ENCODE measurements around the gene SMC1B.

The SMC1B gene

GRCh38 chr22:45456811-45457210 lies 43.4 kb upstream of the SMC1B start:
- H3K4me3 ChIP-seq (replicated peaks; ENCODE audit: low read depth, low read length), result no peak overlapping the region
- DNase-seq (ENCODE audit: extremely low read depth, low read depth), result no peak
- TF ChIP-seq CTCF (IDR thresholded peaks at IDR 0.05; ENCODE audit: low read depth, low read length, missing control alignments), result no peak

- H3K4me3 ChIP-seq (replicated peaks; ENCODE audit: low read depth, low read length), result no peak overlapping the region; the same call in 1 of the 2 replicates
- TF ChIP-seq CTCF (IDR thresholded peaks at IDR 0.05; ENCODE audit: low read depth, low read length, missing control alignments), result no peak
- DNase-seq (ENCODE audit: extremely low read depth, low read depth), result no peak
These were observed 42.2 kb upstream of the SMC1B start for GRCh38 chr22:45455621-45456020.

DNA sequence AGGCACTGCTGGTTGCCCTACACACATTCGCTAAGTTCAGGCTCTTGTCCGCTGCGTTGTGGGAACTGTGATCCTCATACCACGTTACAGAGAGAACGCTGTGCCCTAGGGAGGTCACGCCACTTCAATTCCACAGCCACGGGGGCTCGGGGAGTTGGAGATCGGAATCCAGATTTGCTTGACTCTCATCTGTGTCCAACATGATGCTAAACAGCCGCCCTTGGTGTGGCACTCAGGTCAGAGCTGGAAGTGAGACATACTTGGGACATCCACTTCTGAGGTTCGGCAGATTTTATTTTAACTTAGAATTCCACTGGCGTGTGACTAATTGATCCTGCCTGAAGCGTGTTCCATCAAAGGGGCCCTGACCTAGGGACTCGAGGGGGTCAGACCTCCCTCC lies 41.8 kb upstream of the SMC1B start:
- H3K4me3 ChIP-seq (replicated peaks; ENCODE audit: low read depth, low read length), result peak overlapping the region; percentile 7
- no peak for DNase-seq (ENCODE audit: extremely low read depth, low read depth)
- TF ChIP-seq CTCF (IDR thresholded peaks at IDR 0.05; ENCODE audit: low read depth, low read length, missing control alignments), result no peak

DNA sequence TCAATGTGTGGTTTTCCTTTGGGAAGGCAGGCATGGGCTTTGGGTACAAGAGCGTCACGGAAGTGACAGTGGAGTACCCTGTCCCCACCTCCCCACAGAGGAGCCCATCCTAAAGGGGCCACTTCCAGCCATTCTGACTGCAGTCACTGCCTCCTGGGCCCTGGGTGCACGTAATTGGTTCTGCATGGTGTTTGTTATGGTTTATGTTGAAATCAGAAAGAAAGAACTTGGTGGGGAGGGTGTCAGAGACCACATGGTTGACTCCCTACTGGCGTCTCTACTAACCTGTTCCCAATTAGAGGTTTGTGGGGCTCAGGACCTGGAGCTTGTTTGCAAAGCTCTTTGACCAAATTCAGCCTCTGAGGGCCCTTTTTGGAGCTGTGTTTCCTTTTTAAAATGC lies 40.9 kb upstream of the SMC1B start:
- DNase-seq (ENCODE audit: extremely low read depth, low read depth), result peak; percentile 95
- 0 out of 2 replicates have a peak overlapping the region, but pooled peaks have one; percentile 9 for H3K4me3 ChIP-seq (replicated peaks; ENCODE audit: low read depth, low read length)

DNA sequence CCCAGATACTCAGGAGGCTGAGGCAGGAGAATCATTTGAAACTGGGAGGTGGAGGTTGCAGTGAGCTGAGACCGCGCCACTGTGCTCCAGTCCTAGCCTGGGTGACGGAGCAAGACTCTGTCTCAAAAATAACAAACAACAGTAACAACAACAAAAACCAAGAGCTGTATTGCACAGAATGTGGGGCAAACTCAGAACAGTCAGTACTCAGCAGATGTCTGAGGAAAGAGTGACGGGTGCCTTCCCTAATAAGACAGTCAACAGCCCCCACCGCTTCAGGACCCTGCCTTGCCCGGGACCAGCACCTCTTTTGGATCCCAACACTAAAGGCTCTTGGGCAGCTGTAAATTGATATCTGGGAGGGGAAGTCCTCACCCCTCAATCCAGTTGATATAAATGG lies 40.4 kb upstream of the SMC1B start:
- DNase-seq (ENCODE audit: extremely low read depth, low read depth), result no peak
- no peak for TF ChIP-seq CTCF (IDR thresholded peaks at IDR 0.05; ENCODE audit: low read depth, low read length, missing control alignments)
- 0 out of 2 replicates have a peak overlapping the region, but pooled peaks have one; percentile 9 for H3K4me3 ChIP-seq (replicated peaks; ENCODE audit: low read depth, low read length)

More for the DNA sequence above, 40.9 kb upstream of the SMC1B start:
- TF ChIP-seq CTCF (IDR thresholded peaks at IDR 0.05; ENCODE audit: low read depth, low read length, missing control alignments), result no peak

- H3K4me3 ChIP-seq (replicated peaks; ENCODE audit: low read depth, low read length), result no peak overlapping the region
- no peak for TF ChIP-seq CTCF (IDR thresholded peaks at IDR 0.05; ENCODE audit: low read depth, low read length, missing control alignments)
- no peak for DNase-seq (ENCODE audit: extremely low read depth, low read depth)
These were observed 39.4 kb upstream of the SMC1B start for GRCh38 chr22:45452565-45453379.
